K562 (cell line): ENCODE data around the gene POM121C. TPM values are rescaled to one million over a fixed set of nuclear protein-coding genes. Genes with fewer than 3 reads are reported as not detected.

Source experiments
- CHAMP1 ChIP-seq: fragments of 450-650 bp; IDR thresholded peaks from 2 replicates; pipeline ENCODE4 v1.6.1; 2016; ENCODE audit warnings: mild to moderate bottlenecking
- ESRRB ChIP-seq: fragments of 250-450 bp; sonication (Bioruptor Pico); IDR thresholded peaks from 2 replicates; pipeline ENCODE4 v1.5.0; 2020; ENCODE audit warnings: mild to moderate bottlenecking, moderate library complexity, borderline replicate concordance
- HDAC2 ChIP-seq: fragments of 450-650 bp; IDR thresholded peaks from 2 replicates; pipeline ENCODE4 v1.6.1; 2016; ENCODE audit warnings: mild to moderate bottlenecking
- HOMEZ ChIP-seq: fragments of 250-450 bp; sonication (Bioruptor Pico); IDR thresholded peaks from 2 replicates; pipeline ENCODE4 v1.4.0; 2020; ENCODE audit warnings: mild to moderate bottlenecking, moderate library complexity
- KDM2B ChIP-seq: fragments of 250-450 bp; sonication (Bioruptor Pico); IDR thresholded peaks from 2 replicates; pipeline ENCODE4 v1.8.0; 2021; ENCODE audit warnings: mild to moderate bottlenecking, moderate library complexity
- polyA plus RNA-seq, 8 experiments: library from polyadenylated mRNA; depleted of rRNA in 4 of 8; stranded (reverse) in 5 of 8; unstranded in 3 of 8; fragments of >200 nt; fragmentation: Nextera tagmentation in 2 of 8; fragmentation: Illumina TruSeq in 1 of 8; extraction: Ambion mirVana in 2 of 8; extraction: Trizol in 1 of 8; gene quantifications; 2 replicates each; pipeline versions ENCODE4 v1.2.1 to v1.2.3, GENCODE V29; 2011 to 2014; ENCODE audit warnings: inconsistent platforms in 1 of 8, missing spikeins in 1 of 8
- total RNA-seq, 7 experiments: library from RNA; depleted of rRNA in 6 of 7; stranded (reverse); fragments of >200 nt in 6 of 7; fragmentation: Illumina TruSeq in 2 of 7; extraction: Trizol in 2 of 7; gene quantifications; 2 replicates each; pipeline versions ENCODE4 v1.2.1 to v1.2.3, GENCODE V29; 2011 to 2021; ENCODE audit warnings: low replicate concordance in 1 of 7
- TF ChIP-seq, protein P1 (sequence below), 2 experiments: fragments of 450-650 bp in 1 of 2; sonication (generic) in 1 of 2; formaldehyde crosslinking in 1 of 2; IDR thresholded peaks; 2 replicates each; pipeline versions ENCODE4 v1.7.1 to v1.9.0; 2016 to 2022; ENCODE audit warnings: inconsistent platforms in 1 of 2, mild to moderate bottlenecking in 1 of 2, missing genetic modification reagents in 1 of 2
- TF ChIP-seq, protein P2 (sequence below): sonication (generic); formaldehyde crosslinking; IDR thresholded peaks from 2 replicates; pipeline ENCODE4 v1.8.0; 2022; ENCODE audit warnings: mild to moderate bottlenecking, missing genetic modification reagents

Gene POM121C
- total and polyA plus RNA-seq, 9 of the 15 experiments (the other 6 are each of a cell fraction or from before 2014, with no cell fraction given) = 7.1 to 119 (median 21.4) TPM

DNA sequence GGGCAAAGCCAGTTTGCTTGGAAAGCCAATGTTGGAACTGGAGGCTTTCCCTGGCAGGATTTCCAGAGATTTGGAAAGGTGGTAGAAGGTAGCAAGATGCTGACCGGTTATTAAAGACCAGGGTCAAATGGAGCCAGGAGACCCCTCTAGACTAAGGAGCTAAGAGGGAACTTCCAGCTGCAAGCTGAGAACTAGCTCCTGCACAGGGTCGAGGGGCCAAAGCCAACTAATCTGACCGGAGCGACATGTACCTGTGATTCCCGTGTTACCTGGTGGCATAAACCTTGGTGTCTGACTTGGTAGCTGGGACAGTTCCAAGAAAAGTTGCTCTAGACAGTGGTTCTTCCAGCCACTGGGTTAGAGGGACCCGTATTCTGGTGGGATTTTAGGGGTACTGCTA is 47.8 kb upstream of the POM121C start (continued):
- TF ChIP-seq, protein P1, sequence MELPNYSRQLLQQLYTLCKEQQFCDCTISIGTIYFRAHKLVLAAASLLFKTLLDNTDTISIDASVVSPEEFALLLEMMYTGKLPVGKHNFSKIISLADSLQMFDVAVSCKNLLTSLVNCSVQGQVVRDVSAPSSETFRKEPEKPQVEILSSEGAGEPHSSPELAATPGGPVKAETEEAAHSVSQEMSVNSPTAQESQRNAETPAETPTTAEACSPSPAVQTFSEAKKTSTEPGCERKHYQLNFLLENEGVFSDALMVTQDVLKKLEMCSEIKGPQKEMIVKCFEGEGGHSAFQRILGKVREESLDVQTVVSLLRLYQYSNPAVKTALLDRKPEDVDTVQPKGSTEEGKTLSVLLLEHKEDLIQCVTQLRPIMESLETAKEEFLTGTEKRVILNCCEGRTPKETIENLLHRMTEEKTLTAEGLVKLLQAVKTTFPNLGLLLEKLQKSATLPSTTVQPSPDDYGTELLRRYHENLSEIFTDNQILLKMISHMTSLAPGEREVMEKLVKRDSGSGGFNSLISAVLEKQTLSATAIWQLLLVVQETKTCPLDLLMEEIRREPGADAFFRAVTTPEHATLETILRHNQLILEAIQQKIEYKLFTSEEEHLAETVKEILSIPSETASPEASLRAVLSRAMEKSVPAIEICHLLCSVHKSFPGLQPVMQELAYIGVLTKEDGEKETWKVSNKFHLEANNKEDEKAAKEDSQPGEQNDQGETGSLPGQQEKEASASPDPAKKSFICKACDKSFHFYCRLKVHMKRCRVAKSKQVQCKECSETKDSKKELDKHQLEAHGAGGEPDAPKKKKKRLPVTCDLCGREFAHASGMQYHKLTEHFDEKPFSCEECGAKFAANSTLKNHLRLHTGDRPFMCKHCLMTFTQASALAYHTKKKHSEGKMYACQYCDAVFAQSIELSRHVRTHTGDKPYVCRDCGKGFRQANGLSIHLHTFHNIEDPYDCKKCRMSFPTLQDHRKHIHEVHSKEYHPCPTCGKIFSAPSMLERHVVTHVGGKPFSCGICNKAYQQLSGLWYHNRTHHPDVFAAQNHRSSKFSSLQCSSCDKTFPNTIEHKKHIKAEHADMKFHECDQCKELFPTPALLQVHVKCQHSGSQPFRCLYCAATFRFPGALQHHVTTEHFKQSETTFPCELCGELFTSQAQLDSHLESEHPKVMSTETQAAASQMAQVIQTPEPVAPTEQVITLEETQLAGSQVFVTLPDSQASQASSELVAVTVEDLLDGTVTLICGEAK (IDR thresholded peaks at IDR 0.05) = no peak
- TF ChIP-seq, protein P1 (CRISPR knock-in tag; IDR thresholded peaks at IDR 0.05) = no peak
- TF ChIP-seq ESRRB (CRISPR knock-in tag) (no peak), HOMEZ (CRISPR knock-in tag) (no peak), CHAMP1 (no peak), HDAC2 (no peak), KDM2B (no peak)
- TF ChIP-seq, protein P2, sequence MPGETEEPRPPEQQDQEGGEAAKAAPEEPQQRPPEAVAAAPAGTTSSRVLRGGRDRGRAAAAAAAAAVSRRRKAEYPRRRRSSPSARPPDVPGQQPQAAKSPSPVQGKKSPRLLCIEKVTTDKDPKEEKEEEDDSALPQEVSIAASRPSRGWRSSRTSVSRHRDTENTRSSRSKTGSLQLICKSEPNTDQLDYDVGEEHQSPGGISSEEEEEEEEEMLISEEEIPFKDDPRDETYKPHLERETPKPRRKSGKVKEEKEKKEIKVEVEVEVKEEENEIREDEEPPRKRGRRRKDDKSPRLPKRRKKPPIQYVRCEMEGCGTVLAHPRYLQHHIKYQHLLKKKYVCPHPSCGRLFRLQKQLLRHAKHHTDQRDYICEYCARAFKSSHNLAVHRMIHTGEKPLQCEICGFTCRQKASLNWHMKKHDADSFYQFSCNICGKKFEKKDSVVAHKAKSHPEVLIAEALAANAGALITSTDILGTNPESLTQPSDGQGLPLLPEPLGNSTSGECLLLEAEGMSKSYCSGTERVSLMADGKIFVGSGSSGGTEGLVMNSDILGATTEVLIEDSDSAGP (CRISPR knock-in tag) = no peak
